GM21717 (cell line): ENCODE results near the gene ABCC11.
"Not testable (repeated sequence)": the region's sequence is repeated elsewhere in the genome, so short reads cannot be mapped to it uniquely, and the experiment has no call there.

Experiments
- ATAC-seq: cut with Tn5 transposase; IDR thresholded peaks from one replicate; pipeline ENCODE4 v1.9.1; 2021; ENCODE audit warnings: mild to moderate bottlenecking, moderate library complexity; ENCODE audit not compliant: unreplicated experiment

ABCC11 gene

GRCh38 chr16:48250520-48251278, 3.4 kb upstream of the ABCC11 start:
- no peak for ATAC-seq

GRCh38 chr16:48246066-48246465, 1.3 kb downstream of the ABCC11 start:
- ATAC-seq: no peak

GRCh38 chr16:48244863-48245195, 2.5 kb downstream of the ABCC11 start:
- no peak for ATAC-seq

GRCh38 chr16:48244080-48244862, 3.1 kb downstream of the ABCC11 start, which contains the start of gene LONP2:
Gene LONP2, plus strand, starts transcription at chr16:48244300. Its CDS starts 89 bp downstream, at chr16:48244389.
- ATAC-seq: peak; percentile 97

GRCh38 chr16:48240147-48240546, 7.2 kb downstream of the ABCC11 start:
- not testable (repeated sequence) for ATAC-seq

- ATAC-seq: no peak
Observed at GRCh38 chr16:48236286-48236685, 11.1 kb downstream of the ABCC11 start.

DNA sequence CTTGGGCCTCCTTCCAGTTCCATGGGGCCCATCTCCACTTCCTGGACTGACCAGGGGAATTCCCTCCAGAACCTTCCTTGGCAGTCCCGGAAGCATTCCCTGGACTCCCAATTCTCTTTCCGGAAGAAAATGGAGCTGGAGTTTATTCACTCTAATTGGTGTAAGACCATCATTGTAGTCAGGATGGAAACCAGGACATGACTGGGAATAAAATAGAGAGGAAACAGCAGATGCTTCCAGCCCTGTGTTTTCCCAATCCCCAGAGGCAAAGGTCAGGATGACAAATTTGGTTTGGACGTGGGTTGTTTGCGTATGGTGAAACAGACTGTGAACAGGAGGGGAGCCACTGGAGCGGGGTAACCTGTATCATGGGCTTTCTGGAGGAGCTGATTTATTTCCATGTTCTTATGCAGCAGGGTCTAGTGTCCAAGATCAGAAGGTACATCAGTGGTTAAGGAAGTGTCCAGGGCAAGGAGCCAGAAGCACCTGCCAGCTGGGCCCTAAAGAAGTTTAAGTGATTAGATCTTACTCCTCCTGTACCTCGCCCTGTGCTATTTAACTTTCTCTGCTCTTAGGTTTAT, 11.7 kb downstream of the ABCC11 start:
- ATAC-seq: no peak

DNA sequence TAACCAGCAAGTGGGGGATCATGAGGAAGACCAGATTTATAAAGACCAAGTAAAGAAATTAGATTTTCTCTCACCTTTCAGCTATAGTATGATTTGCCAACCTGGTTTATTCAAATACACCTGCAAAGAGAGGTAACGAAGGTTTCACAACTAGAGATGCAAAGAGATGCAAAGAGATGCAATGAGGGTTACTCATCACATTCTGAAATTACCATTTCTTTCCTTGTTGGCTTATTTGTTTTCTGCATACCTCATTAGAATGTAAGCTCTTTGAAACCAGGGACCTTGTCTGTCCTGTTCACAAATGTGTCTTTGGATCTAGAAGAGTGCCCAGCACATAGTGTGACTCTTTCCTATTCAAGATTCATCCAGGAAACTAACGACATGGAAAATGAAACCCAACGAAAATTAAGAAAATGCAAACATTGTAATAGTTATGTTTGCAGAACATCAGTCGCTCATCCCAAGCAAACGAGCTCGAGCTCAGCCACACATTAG, 12.2 kb downstream of the ABCC11 start:
- no peak for ATAC-seq

GRCh38 chr16:48234630-48235029, 12.7 kb downstream of the ABCC11 start:
- no peak for ATAC-seq

DNA sequence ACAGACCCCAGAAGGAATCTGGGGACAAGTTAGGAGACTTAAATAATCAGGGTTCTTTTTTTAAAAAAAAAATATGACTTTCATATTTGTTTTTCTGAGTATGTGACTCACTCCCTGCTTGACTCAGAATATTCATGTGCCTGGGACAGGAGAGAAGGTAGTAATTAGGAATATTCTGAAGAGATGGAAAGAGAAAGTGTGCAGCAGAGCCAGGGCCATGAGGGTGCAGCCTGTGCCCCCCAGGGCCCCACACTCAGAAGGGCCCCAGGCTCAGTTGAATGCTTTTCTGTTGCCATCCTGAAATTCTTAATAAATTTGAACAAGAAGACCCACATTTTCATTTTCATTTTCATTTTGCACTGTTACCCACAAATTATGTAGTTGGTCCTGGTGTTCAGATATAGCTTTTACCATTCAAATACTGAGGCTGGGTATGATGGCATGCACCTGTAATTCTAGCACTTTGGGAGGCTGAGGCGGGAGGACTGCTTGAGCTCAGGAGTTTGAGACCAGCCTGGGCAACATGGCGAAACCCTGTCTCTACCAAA, 14.8 kb downstream of the ABCC11 start:
- ATAC-seq: no peak

GRCh38 chr16:48231727-48232492, 15.4 kb downstream of the ABCC11 start:
- ATAC-seq: peak; percentile 60

DNA sequence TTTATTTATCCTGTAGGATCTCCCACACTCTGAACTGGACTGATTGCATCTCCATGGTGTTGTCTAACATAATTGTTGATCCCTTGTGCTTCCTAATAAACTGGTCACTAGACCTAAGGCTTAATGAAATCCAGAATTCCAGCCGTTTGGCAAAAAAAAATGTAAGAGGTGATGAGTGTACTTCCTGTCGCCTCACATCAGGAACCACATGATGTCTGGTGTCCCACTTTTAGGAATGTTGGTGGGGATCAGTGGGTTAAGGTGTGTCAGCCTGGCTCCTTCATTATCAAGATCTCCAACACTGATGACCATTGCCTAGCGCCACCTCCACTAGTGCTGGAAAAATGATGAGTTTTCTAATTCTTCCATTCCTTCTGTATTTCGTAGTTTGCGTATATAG, 21.9 kb downstream of the ABCC11 start:
- no peak for ATAC-seq

GRCh38 chr16:48223490-48223889, 23.8 kb downstream of the ABCC11 start:
- ATAC-seq: no peak

- ATAC-seq: no peak
Observed at GRCh38 chr16:48220891-48221290, 26.4 kb downstream of the ABCC11 start.

- ATAC-seq: no peak
Observed at GRCh38 chr16:48218473-48218872, 28.9 kb downstream of the ABCC11 start.

- no peak for ATAC-seq
Observed at GRCh38 chr16:48217708-48218107, 29.6 kb downstream of the ABCC11 start.

DNA sequence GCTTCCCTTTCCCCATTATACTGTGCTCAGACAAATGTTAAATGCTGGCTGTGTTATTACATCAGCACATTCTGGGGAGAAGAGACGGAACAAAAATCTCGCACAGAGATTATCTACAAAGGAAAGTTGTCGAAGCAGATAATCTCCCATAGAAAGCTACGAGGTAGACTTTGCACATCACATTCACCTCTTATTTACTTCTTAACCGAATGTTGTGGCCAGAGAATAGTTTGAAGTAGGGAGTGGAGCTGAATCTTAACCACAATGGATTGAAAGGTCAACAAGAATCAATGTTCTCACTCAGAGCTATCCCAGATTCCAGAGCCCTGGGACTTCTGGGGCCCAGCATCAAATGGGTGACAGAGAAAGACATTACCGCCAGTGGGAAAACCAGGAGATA, 31.6 kb downstream of the ABCC11 start:
- ATAC-seq: no peak

- no peak for ATAC-seq
Observed at GRCh38 chr16:48212033-48212432, 35.3 kb downstream of the ABCC11 start.

GRCh38 chr16:48210747-48211146, 36.6 kb downstream of the ABCC11 start:
- no peak for ATAC-seq

DNA sequence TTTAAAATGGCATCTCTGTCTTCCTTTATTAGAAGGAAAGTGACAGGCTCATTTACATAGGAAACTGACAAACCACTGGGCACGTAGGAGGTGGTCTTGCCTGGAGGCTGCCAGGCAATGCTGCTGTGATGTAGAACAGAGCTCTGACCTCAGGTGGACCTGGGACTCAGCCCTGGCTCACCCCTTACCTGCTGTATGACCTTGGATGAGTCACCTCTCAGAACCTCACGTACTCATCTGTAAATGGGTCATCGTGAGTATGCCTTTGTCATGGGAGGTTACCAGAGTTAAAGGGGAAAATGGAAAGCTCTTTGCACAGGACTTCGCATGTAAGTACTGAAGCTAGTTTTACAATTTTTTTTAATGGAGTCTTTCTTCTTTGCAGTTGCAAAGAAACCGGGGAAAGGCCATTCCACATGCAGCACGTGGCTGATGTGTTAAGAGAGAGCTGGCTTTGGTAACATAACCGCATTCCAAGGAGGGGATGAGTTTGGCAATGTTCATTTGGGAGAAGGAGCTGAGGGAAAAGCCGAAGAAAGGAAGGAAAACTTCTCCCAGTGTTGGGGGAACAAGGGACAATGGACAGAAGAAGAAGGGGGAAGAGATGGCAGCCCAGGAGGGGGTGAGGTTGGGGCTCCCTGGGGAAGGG, 40.6 kb downstream of the ABCC11 start:
- ATAC-seq: no peak
